ENCODE data around the gene HBE1.
"Not testable (repeated sequence)": the region's sequence is repeated elsewhere in the genome, so short reads cannot be mapped to it uniquely, and the experiment has no call there.

Gene HBE1

GRCh38 chr11:5285703-5286340, 16.1 kb upstream of the HBE1 start:
- no peak for DNase-seq (ENCODE audit: low read depth in 3 of 3)

- DNase-seq (ENCODE audit: low read depth in 3 of 3): no peak
Measured at GRCh38 chr11:5284637-5285036, 14.9 kb upstream of the HBE1 start.

- no peak for DNase-seq (ENCODE audit: low read depth in 3 of 3)
Measured at GRCh38 chr11:5283882-5284281, 14.1 kb upstream of the HBE1 start.

- DNase-seq (ENCODE audit: low read depth in 3 of 3): no peak
Measured at GRCh38 chr11:5283086-5283485, 13.3 kb upstream of the HBE1 start.

GRCh38 chr11:5282628-5283027, 12.9 kb upstream of the HBE1 start:
- no peak for DNase-seq (ENCODE audit: low read depth in 3 of 3)

GRCh38 chr11:5281596-5281995, 11.9 kb upstream of the HBE1 start:
- no peak for DNase-seq (ENCODE audit: low read depth in 3 of 3)

- no peak for DNase-seq (ENCODE audit: low read depth in 3 of 3)
Measured at GRCh38 chr11:5280582-5281102, 10.9 kb upstream of the HBE1 start.

- DNase-seq (ENCODE audit: low read depth in 3 of 3): no peak
Measured at GRCh38 chr11:5279471-5280090, 9.8 kb upstream of the HBE1 start.

- DNase-seq (ENCODE audit: low read depth in 3 of 3): no peak
Measured at GRCh38 chr11:5277807-5278382, 8.2 kb upstream of the HBE1 start.

GRCh38 chr11:5276697-5277096, 7.0 kb upstream of the HBE1 start:
- no peak for DNase-seq (ENCODE audit: low read depth in 3 of 3)

GRCh38 chr11:5275369-5276110, 5.8 kb upstream of the HBE1 start:
- no peak for DNase-seq (ENCODE audit: low read depth in 3 of 3)

GRCh38 chr11:5274395-5274794, 4.7 kb upstream of the HBE1 start:
- no peak for DNase-seq (ENCODE audit: low read depth in 3 of 3)

- DNase-seq (ENCODE audit: low read depth in 3 of 3): no peak
Measured at GRCh38 chr11:5272395-5273017, 2.8 kb upstream of the HBE1 start.

GRCh38 chr11:5267033-5267563, 2.6 kb downstream of the HBE1 start:
- no peak for DNase-seq (ENCODE audit: low read depth in 3 of 3)

- DNase-seq (ENCODE audit: low read depth in 3 of 3): no peak
Measured at GRCh38 chr11:5266609-5267008, 3.1 kb downstream of the HBE1 start.

- no peak for DNase-seq (ENCODE audit: low read depth in 3 of 3)
Measured at GRCh38 chr11:5265832-5266231, 3.9 kb downstream of the HBE1 start.

GRCh38 chr11:5258543-5259262, 11.0 kb downstream of the HBE1 start:
- DNase-seq (ENCODE audit: low read depth in 3 of 3): no peak

- DNase-seq (ENCODE audit: low read depth in 3 of 3): no peak
Measured at GRCh38 chr11:5257296-5257695, 12.4 kb downstream of the HBE1 start.

- DNase-seq (ENCODE audit: low read depth in 3 of 3): not testable (repeated sequence)
Measured at GRCh38 chr11:5254646-5255413, 14.9 kb downstream of the HBE1 start, which contains the start of gene HBG2. TSS of gene HBG2 (minus strand) at chr11:5254781. CDS start at chr11:5254728, 53 bp downstream.

- DNase-seq (ENCODE audit: low read depth in 3 of 3): not testable (repeated sequence)
Measured at GRCh38 chr11:5254023-5254422, 15.7 kb downstream of the HBE1 start.

Measured in stimulated activated CD4-positive, alpha-beta T cell treated with anti-CD3 and anti-CD28 coated beads, TNF-alpha, amount 100 ng/mL, for 24 hours (primary cell).